HG03460 (cell line): Measurements from ENCODE around the gene VPS26C.
"Not testable (repeated sequence)": the region's sequence is repeated elsewhere in the genome, so short reads cannot be mapped to it uniquely, and the experiment has no call there.

Source experiments
- ATAC-seq: cut with Tn5 transposase; IDR thresholded peaks from one replicate; pipeline ENCODE4 v1.9.1; 2021; ENCODE audit not compliant: unreplicated experiment

Gene VPS26C

DNA sequence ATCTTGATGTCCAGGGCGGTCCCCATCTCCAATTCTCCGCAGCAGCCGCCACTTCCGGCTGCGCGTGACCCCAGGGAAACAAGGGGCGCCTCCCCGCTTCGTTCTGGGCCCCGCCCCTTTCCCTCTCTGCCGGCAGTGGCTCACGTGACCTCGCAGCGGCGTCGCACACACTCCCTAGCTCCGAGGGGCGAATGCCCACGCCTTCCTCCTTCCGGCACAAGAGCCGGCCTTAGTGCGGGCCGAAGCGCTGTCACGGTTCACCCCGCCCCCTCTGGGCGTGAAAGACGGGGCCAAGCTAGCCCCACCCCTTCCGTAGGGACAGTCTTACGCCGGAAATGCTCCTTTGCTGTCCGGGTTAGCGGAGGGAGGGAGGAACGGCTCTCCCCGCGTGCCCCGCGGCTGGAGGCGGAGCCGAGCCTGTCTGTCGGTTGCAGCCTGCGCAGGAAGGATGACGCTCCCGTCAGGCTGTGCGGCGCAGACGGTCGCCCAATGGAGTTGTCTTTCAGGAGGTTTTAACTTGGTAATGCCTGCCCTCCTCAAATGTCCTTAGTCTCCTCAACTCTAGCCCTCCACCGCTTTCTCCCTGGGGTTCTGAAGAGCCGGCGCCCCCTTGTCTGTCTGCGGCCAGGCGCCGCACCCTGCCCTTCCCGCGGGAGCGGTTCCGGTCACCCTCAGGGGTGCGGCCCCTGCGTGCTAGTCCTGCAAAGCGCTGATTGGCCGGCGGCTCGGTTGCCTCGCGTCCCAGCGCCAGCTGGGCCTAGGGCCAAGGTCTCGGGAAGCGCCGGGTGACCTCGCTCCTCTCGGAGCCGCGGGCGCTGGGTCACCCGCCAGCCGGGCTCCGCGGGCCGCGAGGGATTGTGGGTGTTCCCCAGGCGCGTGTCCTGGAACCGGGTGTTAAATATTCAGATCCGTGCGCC is at the start of gene VPS26C:
TSS of gene VPS26C (minus strand) at position 66 of the 917 bp plus-strand sequence. CDS start at position 26, 40 bp downstream.
- peak; percentile 91 for ATAC-seq

DNA sequence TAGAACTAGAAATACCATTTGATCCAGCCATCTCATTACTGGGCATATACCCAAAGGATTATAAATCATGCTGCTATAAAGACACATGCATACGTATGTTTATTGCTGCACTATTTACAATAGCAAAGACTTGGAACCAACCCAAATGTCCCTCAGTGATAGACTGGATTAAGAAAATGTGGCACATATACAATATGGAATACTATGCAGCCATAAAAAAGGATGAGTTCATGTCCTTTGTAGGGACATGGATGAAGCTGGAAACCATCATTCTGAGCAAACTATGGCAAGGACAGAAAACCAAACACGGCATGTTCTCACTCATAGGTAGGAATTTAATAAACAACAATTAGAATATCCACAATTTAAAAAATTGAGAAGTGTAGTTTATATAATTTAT is 48.9 kb upstream of the VPS26C start:
- ATAC-seq = not testable (repeated sequence)

DNA sequence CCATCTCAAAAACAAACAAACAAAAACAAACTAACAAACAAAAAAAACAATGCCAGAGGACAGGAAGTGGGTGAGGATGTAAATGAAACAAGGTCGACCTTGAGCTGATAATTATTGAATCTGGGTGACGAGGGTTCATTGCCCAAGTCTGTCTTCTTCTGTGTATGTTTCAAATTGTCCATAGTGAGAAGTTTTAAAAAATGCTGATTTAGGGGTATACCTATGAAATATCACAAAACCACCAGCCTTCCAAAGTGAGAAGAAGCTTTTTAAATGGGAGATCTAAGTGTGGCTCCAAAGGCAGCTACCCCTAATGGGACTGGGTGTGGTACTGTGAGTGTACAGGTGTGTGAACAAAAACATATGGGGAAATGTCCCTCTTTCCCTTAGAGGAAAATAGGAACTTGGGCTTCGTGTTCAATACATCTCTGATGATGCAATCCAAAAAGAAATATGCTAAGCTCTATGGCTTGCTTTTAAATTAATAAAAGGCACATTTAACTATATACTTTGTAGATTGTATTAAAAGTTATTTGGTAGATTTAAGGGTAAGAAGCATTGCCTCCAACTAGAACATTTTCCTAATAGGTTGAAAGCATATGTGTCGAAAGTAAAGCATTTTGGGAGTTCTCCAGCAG is 33.1 kb upstream of the VPS26C start:
- no peak for ATAC-seq

DNA sequence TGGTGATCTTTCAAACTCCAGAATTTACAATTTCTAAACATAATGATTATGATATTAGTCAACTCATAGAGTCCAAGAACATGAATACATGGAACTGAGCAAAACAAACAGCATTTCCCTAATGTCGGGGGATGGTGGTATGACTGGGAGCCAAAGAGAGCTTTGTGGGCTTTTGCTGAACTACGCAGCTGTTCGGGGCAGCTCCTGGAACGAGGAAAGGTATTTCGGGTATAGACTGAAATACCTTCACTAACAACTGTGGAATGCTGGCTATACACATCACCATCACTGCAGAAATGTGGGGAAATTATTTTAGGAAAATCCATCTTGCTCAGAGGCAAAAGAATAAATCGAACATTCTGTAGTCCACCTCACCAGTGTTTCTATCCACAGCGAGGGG is 30.2 kb upstream of the VPS26C start:
- ATAC-seq = no peak

DNA sequence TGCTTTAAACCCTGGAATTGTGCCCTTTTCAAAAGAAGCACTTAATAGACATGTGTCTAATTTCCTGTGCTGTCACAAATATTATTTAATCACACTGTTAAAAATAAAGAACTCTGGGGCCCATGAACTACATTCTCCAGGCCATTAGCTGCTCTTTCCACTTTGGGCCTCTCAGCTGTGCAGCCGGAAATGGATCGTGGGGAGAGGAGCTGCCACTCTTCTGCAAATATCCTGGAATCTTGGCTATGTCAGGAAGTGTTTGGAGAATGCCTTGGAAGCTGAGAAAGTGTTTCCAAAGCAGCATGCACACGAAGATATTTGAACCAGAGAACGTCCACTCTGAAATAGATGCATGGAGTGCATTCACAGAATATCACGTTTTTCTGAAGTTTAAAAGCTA is 27.5 kb upstream of the VPS26C start:
- ATAC-seq = no peak

DNA sequence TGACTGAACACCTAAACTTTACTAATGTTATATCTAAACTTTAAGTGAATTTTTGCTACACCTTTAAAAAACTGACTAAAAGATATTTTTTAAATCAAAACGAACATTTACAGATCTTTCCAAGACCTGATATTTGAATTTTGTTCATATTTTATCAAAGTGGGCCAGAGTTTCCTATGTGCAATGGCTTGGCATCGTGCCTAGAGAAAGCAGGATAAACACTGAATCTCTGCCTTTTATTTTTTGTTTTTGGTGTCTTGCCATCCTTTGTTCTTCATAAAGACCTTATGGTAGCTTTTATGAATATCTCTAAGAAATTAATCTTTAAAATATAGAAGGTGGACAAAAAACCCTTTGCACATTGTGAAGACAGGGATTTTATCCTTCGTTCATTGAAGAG is 25.8 kb upstream of the VPS26C start:
- ATAC-seq = no peak

DNA sequence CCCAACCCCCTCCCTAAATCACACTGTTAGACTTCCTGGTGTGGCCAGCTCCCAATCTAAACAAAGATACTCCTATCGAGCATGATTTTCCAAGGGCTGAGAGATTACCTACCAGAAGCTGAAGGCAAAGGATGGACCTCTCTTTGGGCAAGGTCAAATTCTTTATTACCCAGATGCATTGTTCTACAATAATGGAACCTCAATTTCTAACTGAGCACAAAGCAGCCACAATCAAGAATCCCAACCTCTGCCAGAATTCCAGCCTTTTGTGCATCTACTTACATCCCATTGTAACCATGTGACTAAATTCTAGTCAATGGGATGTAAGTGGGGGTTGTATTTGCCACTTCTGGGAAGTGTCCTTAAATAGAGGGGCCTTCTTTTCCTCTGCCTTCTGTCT is 24.9 kb upstream of the VPS26C start:
- ATAC-seq = no peak

DNA sequence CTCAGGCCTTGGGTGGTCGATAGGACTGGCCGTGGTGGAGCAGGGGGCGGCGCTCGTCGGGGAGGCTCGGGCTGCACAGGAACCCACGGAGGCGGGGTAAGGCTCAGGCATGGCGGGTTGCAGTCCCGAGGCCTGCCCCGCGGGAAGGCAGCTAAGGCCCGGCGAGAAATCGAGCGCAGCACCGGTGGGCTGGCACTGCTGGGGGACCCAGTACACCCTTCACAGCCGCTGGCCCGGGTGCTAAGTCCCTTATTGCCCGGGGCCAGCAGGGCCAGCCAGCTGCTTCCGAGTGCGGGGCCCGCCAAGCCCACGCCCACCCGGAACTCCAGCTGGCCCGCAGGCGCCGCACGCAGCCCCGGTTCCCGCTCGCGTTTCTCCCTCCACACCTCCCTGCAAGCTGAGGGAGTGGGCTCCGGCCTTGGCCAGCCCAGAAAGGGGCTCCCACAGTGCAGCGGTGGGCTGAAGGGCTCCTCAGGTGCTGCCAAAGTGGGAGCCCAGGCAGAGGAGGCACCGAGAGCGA is 16.1 kb upstream of the VPS26C start:
- not testable (repeated sequence) for ATAC-seq

DNA sequence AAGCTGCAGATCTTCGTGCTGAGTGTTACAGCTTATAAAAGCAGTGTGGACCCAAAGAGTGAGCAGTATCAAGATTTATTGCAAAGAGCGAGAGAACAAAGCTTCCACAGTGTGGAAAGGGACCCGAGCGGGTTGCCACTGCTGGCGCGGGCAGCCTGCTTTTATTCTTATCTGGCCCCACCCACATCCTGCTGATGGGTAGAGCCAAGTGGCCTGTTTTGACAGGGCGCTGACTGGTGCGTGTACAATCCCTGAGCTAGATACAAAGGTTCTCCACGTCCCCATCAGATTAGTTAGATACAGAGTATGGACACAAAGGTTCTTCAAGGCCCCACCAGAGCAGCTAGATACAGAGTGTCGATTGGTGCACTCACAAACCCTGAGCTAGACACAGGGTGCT is 15.5 kb upstream of the VPS26C start:
- ATAC-seq = not testable (repeated sequence)

DNA sequence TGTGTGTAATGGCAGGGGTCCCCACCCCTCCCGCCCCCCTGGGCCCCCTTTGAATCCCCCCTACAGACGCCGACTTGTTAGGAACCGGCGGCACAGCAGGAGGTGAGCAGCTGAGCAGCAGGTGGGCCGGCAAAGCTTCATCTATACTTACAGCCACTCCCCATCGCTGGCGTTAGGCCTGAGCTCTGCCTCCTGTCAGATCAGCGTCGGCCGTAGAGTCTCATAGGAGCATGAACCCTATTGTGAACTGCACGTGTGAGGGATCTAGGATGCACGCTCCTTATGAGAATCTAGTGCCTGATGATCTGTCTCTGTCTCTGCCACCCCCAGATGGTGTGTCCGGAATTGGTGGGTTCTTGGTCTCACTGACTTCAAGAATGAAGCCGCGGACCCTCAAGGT is 14.9 kb upstream of the VPS26C start:
- ATAC-seq = no peak

DNA sequence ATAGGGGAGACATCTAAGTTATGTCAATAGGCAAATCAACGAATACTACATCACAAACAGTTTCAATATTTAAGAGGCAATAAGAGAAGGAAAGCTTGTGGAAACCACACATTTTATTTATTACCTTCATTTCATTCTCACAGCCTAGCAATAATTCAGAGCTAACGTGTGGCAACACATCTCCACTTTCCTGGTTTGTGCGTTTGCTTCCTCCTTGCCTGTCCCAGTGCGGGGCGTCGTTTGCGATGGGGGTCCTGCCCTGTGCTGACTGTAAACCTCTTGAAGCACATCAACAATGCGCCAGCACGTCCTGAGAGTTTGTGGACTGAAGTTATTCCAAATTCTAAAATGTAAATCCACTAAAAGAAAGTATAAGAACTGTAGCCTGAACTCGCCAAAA is 14.4 kb upstream of the VPS26C start:
- no peak for ATAC-seq

DNA sequence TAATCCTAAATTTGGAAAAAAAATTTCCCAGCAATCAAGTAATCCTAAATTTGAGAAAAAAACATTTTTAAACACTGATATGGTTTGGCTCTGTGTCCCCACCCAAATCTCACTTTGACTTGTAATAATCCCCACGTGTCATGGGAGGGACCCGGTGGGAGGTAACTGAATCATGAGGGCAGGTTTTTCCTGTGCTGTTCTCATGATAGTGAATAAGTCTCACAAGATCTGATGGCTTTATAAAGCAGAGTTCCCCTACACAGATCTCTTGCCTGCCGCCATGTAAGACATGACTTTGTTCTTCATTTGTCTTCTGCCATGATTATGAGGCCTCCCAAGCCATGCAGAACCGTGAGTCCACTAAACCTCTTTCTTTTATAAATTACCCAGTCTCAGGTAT is 12.1 kb upstream of the VPS26C start:
- ATAC-seq = not testable (repeated sequence)

DNA sequence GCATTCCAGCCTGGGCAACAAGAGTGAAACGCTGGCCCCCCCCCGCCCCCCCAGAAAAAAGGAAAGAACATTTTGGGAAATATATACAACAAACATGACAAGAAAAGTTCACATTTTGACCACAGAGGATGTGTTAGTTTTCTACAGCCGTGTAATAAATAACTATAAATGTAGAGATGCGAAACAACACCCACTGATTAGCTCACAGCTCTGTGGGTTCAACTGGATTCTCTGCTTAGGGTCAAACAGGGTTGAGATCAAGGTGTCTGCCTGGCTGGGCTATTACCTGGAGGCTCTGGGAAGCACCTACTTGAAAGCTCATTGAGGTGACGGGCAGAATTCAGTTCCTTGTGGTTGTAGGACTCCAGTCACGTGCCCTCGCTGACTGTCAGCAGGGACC is 11.1 kb upstream of the VPS26C start:
- no peak for ATAC-seq

DNA sequence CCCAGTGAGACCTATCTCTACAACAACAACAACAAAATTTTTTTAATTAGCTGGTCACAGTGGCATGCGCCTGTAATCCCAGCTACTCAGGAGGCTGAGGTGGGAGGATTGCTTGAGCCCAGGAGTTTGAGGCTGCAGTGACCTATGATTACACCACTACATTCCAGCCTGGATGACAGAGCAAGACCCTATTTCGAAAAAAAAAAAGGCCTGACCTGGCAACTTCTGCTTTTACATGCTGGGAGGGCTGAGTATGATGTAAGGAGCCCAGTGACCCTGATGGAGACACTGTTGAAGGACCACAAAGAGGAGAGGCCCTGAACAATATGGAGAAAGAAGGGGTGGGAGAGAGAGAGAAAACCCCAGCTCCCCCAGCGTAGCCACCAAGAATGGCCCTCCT is 9.2 kb upstream of the VPS26C start:
- no peak for ATAC-seq

DNA sequence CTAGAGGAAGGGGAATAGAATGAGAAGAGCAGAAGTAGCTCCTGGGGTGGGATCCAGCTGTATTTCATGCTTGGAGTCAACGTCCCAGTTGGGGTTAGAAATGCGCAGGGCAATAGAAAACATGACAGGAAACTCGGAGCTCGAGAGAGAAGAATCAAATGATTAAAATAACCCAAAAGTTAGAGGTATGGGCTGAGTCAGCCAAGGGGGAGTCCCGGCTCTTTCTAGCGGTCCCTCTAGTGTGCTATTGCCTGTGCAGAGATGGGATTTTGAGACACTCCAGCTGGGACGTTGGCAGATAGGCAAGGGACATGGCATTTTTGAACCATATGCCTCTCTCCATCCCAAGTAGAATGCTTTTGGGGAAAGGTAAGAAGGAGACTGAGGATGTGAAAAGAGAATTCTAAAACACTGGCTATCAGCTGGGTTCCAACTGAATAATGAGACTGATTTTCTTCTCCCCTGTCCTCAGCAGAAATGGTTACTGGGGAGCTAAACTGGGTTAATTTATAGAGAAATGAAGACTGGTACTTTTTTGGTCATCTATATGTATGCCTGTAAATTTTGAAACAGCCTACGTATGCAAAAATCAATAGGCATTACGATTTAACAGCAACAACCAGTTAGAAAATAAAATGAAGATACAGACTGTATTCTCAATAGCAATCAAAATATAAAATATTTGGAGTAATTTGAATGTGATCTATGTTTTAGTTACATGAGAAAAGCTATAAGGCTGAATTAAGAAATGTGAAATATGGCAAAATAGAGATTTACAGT is 7.0 kb upstream of the VPS26C start:
- no peak for ATAC-seq

DNA sequence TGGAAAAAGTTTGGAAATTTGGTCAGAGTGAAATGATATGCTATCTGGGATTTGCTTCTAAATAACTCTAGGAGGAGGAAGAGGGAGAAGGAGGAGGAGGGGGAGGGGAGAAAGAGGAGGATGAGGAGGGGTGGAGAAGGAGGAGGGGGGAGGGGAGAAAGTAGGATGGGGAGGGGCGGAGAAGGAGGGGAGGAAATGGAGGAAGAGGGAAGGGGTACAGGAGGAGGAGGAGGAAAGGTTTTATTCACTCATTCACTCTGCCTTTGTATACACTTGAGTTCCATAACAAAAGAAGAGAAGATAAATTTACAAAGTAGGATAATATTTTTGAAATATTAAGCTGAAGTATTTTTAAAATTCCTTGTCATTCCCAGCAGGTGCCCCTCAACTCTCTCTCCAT is 6.3 kb upstream of the VPS26C start:
- no peak for ATAC-seq

DNA sequence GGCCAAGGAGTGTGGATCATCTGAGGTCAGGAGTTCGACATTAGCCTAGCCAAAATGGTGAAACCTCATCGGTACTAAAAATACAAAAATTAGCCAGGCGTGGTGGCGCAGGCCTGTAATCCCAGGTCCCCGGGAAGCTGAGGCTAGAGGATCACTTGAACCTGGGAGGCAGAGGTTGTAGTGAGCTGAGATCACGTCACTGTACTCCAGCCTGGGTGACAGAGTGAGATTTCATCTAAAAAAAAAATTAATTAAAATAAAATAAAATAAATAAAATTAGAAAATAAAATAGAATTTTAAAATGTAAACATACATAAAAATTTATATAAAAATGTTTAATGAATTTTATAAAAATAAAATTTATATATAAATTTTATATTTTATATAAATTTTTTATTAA is 5.8 kb upstream of the VPS26C start:
- ATAC-seq = no peak

DNA sequence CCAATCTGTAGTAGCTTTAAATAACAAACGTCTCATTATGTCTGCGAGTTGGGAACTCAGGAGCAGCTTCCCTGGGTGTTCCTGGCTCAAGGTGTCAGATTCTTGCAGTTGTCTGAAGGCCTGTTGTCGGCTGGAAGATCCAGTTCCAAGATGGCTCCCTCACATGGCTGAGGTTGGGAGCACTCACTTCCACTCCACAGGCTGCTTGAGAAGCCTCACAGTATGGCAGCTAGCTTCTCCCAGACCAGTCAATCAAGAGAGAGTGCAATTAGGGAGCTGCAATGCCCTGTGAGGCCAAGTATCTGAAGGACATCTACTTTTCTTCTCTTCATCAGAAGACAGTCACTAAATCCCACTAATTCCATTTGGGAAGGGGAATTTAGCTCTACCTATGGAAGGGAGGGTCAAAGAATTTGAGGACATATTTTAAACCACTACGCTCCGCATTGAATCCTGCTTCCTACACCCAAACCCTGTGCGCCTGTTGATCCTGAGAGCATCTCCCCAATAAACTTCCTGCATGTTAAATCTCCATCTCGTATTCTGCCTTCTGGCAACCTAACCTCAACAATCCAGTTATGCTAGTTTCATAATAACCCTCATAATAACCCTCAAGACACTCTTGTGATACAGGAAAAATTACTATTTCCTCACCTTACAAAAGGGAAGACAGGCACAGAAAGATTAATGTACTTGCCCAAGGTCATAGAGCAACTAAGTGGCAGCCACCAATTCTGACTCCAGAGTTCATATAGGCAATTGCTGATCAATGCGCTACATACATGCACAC is 3.6 kb upstream of the VPS26C start:
- ATAC-seq = no peak

DNA sequence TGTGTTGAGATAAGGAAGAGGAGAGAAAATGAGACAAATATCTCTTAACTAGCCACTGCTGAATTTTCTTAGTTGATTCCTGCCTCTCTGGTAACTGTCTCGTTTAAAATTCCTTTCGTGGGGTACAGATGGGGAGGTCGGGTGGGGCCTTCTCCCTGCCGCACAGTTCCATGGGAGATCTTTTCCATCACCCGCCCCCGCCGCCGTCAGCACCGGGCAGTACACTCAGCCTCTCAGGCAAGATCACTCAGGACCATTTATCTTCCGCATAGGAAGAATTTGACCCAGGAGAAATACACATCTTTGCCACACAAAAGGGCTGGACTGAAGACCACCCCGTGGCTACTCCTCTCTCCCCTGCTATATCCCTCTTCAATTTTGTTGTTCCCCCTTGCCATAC is 2.3 kb upstream of the VPS26C start:
- ATAC-seq = no peak

DNA sequence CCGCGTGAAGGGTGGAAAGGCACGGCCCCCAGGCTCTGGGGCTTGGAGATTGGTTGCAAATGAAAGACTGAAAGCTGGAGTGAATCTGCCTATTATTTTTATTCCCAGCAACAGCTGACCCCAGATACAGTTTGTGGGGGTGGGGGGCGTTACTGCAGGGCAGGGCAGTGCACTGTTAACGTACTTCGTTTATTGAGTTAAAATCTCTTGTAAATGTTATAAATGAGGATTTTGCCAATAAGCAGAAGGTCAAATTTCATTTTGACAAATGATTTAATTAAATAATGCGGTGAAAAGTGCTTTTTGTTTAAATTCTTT is 1.0 kb upstream of the VPS26C start:
- no peak for ATAC-seq
